PFSK-1 (cell line): ENCODE results near the gene SLC10A7.

Experiments used
- FOXP2 ChIP-seq: optimal IDR thresholded peaks from 2 replicates; pipeline ENCODE3; 2011; ENCODE audit warnings: borderline replicate concordance, control low read depth, inconsistent platforms; ENCODE audit not compliant: insufficient read depth; ENCODE audit errors: extremely low read length, extremely low read depth
- POLR2AphosphoS5 ChIP-seq: IDR thresholded peaks from 2 replicates; pipeline ENCODE4 v1.6.1; 2012; ENCODE audit warnings: low read depth, mild to moderate bottlenecking, control low read depth, low read length, moderate library complexity
- REST ChIP-seq, 2 experiments: IDR thresholded peaks; 2 replicates each; pipeline versions ENCODE4 v1.6.1 to v1.8.0; 2011 to 2012; ENCODE audit warnings: low read depth in 2 of 2, low read length in 2 of 2, control low read depth in 1 of 2, inconsistent platforms in 1 of 2, mild to moderate bottlenecking in 1 of 2, moderate library complexity in 1 of 2; ENCODE audit not compliant: insufficient read depth in 1 of 2
- SIN3A ChIP-seq: IDR thresholded peaks from 2 replicates; pipeline ENCODE4 v1.6.1; 2012; ENCODE audit warnings: mild to moderate bottlenecking, low read length, moderate library complexity, borderline replicate concordance; ENCODE audit not compliant: insufficient read depth
- TAF1 ChIP-seq: IDR thresholded peaks from 2 replicates; pipeline ENCODE4 v1.6.1; 2012; ENCODE audit warnings: low read length, control low read depth, borderline replicate concordance; ENCODE audit not compliant: insufficient read depth

SLC10A7 gene

GRCh38 chr4:146439999-146440398, 81.7 kb downstream of the SLC10A7 start:
- TF ChIP-seq SIN3A (no peak), FOXP2 (no peak), REST (IDR thresholded peaks at IDR 0.05; ENCODE audit: insufficient read depth in 1 of 2, low read depth in 2 of 2, low read length in 2 of 2) (no peak), POLR2AphosphoS5 (no peak), TAF1 (no peak)

- TF ChIP-seq POLR2AphosphoS5: no peak
- no peak for TF ChIP-seq FOXP2
- TF ChIP-seq TAF1: no peak
- TF ChIP-seq REST (IDR thresholded peaks at IDR 0.05; ENCODE audit: insufficient read depth in 1 of 2, low read depth in 2 of 2, low read length in 2 of 2): no peak
- TF ChIP-seq SIN3A: no peak
Measured at GRCh38 chr4:146439437-146439836, 82.3 kb downstream of the SLC10A7 start.

- TF ChIP-seq FOXP2 (no peak), POLR2AphosphoS5 (no peak)
Measured at GRCh38 chr4:146437778-146438177, 84.0 kb downstream of the SLC10A7 start.

GRCh38 chr4:146436423-146437162, 85.1 kb downstream of the SLC10A7 start:
- TF ChIP-seq TAF1: no peak
- no peak for TF ChIP-seq POLR2AphosphoS5
- TF ChIP-seq FOXP2: no peak
- TF ChIP-seq SIN3A: no peak

- TF ChIP-seq TAF1: no peak
- no peak for TF ChIP-seq POLR2AphosphoS5
- TF ChIP-seq FOXP2: no peak
Measured at GRCh38 chr4:146435962-146436361, 85.8 kb downstream of the SLC10A7 start.

- no peak for TF ChIP-seq SIN3A
- no peak for TF ChIP-seq TAF1
- TF ChIP-seq REST (IDR thresholded peaks at IDR 0.05; ENCODE audit: insufficient read depth in 1 of 2, low read depth in 2 of 2, low read length in 2 of 2): no peak
- TF ChIP-seq FOXP2: no peak
- TF ChIP-seq POLR2AphosphoS5: no peak
Measured at GRCh38 chr4:146432065-146432464, 89.7 kb downstream of the SLC10A7 start.

GRCh38 chr4:146428298-146428697, 93.4 kb downstream of the SLC10A7 start:
- TF ChIP-seq POLR2AphosphoS5: no peak
- TF ChIP-seq TAF1: no peak
- TF ChIP-seq REST (IDR thresholded peaks at IDR 0.05; ENCODE audit: insufficient read depth in 1 of 2, low read depth in 2 of 2, low read length in 2 of 2): no peak
